Right lobe of liver (tissue), 6 donors: ENCODE data around the gene TMIGD1. TPM values are rescaled to one million over a fixed set of nuclear protein-coding genes. Genes with fewer than 3 reads are reported as not detected.
A peak's percentile ranks its signal among the peaks of the same experiment; 100 is the strongest.

Source experiments
- ATAC-seq, 4 donors: fragments of 200-7000 bp; cut with Tn5 transposase; one replicate each; pipeline ENCODE4 v1.9.1; 2020; ENCODE audit warnings: mild to moderate bottlenecking in 4 of 4, moderate library complexity in 4 of 4
- DNase-seq, 3 donors: peaks; one replicate each; pipeline ENCODE4 v3.0.0-alpha.2; 2020
- H3K27ac ChIP-seq, 3 donors: fragments of 200-600 bp; one replicate each; pipeline ENCODE4 v1.8.0; 2022
- H3K27me3 ChIP-seq, 2 donors: fragments of 200-600 bp; one replicate each; pipeline ENCODE4 v1.8.0; 2022
- H3K36me3 ChIP-seq, 4 donors: fragments of 200-600 bp; sonication (generic) in 1 of 4; one replicate each; pipeline versions ENCODE4 v1.5.1 to v1.8.0; 2017 to 2022; ENCODE audit warnings: control low read depth in 1 of 4
- H3K4me1 ChIP-seq, 4 donors: fragments of 200-600 bp; sonication (generic) in 1 of 4; one replicate each; pipeline versions ENCODE4 v1.5.1 to v1.8.0; 2017 to 2022; ENCODE audit warnings: control low read depth in 1 of 4
- H3K4me3 ChIP-seq, 3 donors: fragments of 200-600 bp; one replicate each; pipeline ENCODE4 v1.8.0; 2022
- H3K9me3 ChIP-seq, 4 donors: fragments of 200-600 bp; sonication (generic) in 1 of 4; one replicate each; pipeline versions ENCODE4 v1.5.1 to v1.8.0; 2017 to 2022; ENCODE audit warnings: control low read depth in 1 of 4
- POLR2A ChIP-seq: fragments of 450-650 bp; IDR thresholded peaks from one replicate; pipeline ENCODE4 v1.6.1; 2017; ENCODE audit warnings: antibody characterized with exemption, mild to moderate bottlenecking
- WGBS: methylation state at CpG from one replicate; pipeline ENCODE4 v1.1.6; 2018; ENCODE audit warnings: low coverage, low lambda C conversion rate; ENCODE audit not compliant: insufficient coverage; ENCODE audit errors: missing lambda C conversion rate; 5-methylcytosine and 5-hydroxymethylcytosine counted together
- intact Hi-C, 2 donors: fragments of 100-400 bp; cut with DNase I; formaldehyde crosslinking; loops; one replicate each; pipeline versions ENCODE4 v1.11.2 to v1.14.1; 2022
- total RNA-seq, 6 experiments: library from RNA; depleted of rRNA in 2 of 6; stranded (reverse); fragments of >200 nt in 2 of 6; fragmentation: NEBNext Ultra II Directional in 3 of 6; extraction: Animal tissue kit (Norgen Biotek cat#: 25700) in 3 of 6; gene quantifications; one replicate each; pipeline versions ENCODE4 v1.1.0 to v1.2.4, GENCODE V29; 2016 to 2023
- TF ChIP-seq, protein P1 (sequence below), 4 donors: fragments of 200-600 bp in 3 of 4; fragments of 450-650 bp in 1 of 4; IDR thresholded peaks; one replicate each; pipeline versions ENCODE4 v1.5.1 to v1.8.0; 2016 to 2022; ENCODE audit warnings: antibody characterized with exemption in 4 of 4, mild to moderate bottlenecking in 2 of 4
- donor health status: DM: no; HTN: yes; CAD: no.
- donor health status: DM: no; HTN: no; CAD: no.
- donor health status: DM: no; HTN: no; CAD: no.
- donor health status: DM: no; HTN: yes; CAD: no.
- donor health status: DM: no; HTN: yes; CAD: no.

Gene TMIGD1
- total RNA-seq, 6 experiments from 2014 or later = not detected

DNA sequence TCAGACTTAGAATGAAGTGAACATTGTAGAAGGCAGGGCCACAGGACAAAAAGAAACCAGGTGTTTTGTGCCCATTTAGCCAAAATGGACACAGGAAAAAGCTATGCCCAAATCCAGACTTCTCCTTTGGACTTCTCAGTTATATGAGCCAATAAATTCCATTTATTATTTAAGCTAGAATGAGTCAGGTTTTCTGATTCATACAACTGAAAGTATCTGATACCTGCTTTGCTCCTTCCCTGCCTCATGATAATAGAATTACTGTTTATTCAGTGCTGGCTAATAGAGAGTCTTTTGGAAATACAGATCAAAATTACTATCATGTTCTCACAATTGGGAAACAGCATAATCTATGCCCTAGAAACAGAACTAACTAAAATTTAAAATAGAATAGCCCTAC is 36.1 kb upstream of the TMIGD1 start:
- Histone ChIP-seq H3K9me3 (no peaks in the 10 kb centered on the region), H3K36me3 (no peaks in the 10 kb centered on the region), H3K4me3 (no peak overlapping the region), H3K4me1 (no peaks in the 10 kb centered on the region), H3K27ac (no peak overlapping the region), H3K27me3 (no peaks in the 10 kb centered on the region)
- intact Hi-C loops = no loop called here
- ATAC-seq (peak in 1 of 4 donors; percentile 75), DNase-seq (no peak)
- TF ChIP-seq, protein P1, sequence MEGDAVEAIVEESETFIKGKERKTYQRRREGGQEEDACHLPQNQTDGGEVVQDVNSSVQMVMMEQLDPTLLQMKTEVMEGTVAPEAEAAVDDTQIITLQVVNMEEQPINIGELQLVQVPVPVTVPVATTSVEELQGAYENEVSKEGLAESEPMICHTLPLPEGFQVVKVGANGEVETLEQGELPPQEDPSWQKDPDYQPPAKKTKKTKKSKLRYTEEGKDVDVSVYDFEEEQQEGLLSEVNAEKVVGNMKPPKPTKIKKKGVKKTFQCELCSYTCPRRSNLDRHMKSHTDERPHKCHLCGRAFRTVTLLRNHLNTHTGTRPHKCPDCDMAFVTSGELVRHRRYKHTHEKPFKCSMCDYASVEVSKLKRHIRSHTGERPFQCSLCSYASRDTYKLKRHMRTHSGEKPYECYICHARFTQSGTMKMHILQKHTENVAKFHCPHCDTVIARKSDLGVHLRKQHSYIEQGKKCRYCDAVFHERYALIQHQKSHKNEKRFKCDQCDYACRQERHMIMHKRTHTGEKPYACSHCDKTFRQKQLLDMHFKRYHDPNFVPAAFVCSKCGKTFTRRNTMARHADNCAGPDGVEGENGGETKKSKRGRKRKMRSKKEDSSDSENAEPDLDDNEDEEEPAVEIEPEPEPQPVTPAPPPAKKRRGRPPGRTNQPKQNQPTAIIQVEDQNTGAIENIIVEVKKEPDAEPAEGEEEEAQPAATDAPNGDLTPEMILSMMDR (IDR thresholded peaks at IDR 0.05) = no peak
- no peak for TF ChIP-seq POLR2A

DNA sequence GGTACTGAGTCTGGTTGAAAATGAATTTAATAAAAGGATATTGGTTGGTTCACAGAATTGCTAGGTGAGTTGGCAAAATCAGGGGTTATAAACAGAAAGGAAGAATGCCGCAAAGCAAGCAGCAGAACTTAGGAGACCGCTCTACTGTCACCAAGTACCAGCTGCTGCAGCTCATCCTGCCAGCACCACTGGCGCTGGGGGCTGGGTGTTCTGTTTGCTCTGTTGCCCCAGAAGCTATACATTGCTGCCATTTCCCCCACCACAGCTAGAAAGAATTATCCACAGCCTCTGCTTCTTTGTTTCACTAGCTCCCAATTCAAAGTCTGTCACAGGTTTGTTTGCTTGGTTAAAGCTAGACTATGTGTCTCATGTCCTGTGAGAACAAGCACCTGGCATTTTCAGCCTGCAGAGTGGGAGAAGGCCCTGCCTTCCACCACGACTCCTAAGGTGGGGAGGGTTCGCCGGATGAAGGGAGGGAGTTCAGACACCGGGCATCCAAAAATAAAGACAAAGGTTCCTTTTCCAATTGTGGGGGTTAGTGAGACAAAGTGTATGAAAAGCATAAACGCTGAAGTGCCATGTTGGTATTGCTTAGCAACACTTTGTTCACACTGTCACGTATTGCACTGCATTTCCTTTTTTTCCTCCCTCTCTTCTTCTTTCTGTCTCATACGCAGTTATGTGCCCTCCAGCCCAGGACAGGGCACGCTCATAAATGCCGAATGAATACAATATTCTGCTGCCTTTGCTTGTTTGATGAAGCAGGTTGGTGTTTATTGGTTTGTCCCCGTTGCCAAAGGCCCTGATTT is 35.3 kb upstream of the TMIGD1 start:
- H3K4me3 ChIP-seq = no peak overlapping the region
- 72% methylated on average over 8 of the region's 13 CpGs for WGBS
- H3K27me3 ChIP-seq = no peaks in the 10 kb centered on the region
- intact Hi-C loops = no loop called here
- H3K36me3 ChIP-seq = no peaks in the 10 kb centered on the region
- H3K9me3 ChIP-seq = no peaks in the 10 kb centered on the region
- H3K27ac ChIP-seq = no peak overlapping the region
- H3K4me1 ChIP-seq = peaks cover 0 to under 1% (median 0%) of the 10 kb centered on the region in 4 donors
- DNase-seq = no peak
- ATAC-seq = no peak
- no peak for TF ChIP-seq POLR2A
- TF ChIP-seq, protein P1 (IDR thresholded peaks at IDR 0.05) = no peak

DNA sequence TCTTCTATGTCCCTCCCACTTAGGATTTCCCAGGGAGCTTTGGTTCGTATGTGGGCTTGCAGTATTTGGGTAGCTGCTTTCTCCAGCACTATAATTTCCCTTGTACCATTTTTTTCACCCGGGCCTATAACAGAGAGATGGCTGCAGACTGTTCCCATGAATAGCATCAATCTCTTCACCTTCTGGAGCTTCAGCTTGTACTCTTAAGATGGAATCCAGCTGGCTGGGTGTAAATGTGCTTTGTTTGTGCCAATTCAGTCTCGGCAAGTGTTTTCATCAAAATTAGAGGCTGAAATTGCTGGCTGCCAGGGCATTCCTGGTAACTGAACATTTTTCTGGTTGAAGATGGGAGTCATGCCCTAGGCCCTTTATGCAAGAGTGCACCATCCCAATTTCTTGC is 32.7 kb upstream of the TMIGD1 start:
- no peak for ATAC-seq
- H3K9me3 ChIP-seq = no peaks in the 10 kb centered on the region
- H3K4me3 ChIP-seq = no peak overlapping the region
- no peak for TF ChIP-seq POLR2A
- H3K4me1 ChIP-seq = peaks cover 0 to 4% (median 0%) of the 10 kb centered on the region in 4 donors
- no peaks in the 10 kb centered on the region for H3K27me3 ChIP-seq
- no peaks in the 10 kb centered on the region for H3K36me3 ChIP-seq
- intact Hi-C loops = no loop called here
- WGBS = 67% methylated on average over 3 of the region's 3 CpGs
- no peak for DNase-seq
- H3K27ac ChIP-seq = no peak overlapping the region

DNA sequence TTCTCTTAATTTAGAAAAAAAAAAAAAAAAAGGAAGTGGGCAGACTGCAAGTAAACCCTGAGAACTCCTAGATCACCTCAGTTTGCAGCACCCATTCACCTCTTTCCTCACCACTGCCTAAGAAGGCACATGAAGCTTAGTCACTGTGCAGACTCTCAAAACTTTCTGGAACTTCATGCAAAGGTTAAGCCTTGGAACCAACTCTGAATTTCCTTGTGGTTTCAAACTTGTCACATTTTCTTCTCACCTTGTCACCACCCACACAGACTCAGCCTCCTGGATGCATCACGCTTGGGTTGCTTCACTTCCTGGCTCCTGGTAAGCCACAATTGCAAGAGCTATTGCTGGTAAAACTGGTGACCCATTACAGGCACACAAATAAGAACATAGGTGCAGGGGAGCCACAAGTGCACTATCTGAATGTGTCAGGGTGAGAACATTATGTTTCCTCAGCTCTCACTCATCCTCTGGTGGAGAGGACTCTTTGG is 29.9 kb upstream of the TMIGD1 start:
- no peaks in the 10 kb centered on the region for H3K27me3 ChIP-seq
- peak; percentile 68 to 97 (median 85) for ATAC-seq
- H3K27ac ChIP-seq = no peak overlapping the region
- intact Hi-C loops = no loop called here
- DNase-seq = peak in 1 of 3 donors; percentile 55
- H3K36me3 ChIP-seq = no peaks in the 10 kb centered on the region
- H3K9me3 ChIP-seq = no peaks in the 10 kb centered on the region
- no peak overlapping the region for H3K4me3 ChIP-seq
- H3K4me1 ChIP-seq = peaks cover 0 to 4% (median 0%) of the 10 kb centered on the region in 4 donors
- WGBS = 13% methylated on average over 1 of the region's 1 CpG
- TF ChIP-seq POLR2A = peak; percentile 59
- TF ChIP-seq, protein P1 (IDR thresholded peaks at IDR 0.05) = no peak

DNA sequence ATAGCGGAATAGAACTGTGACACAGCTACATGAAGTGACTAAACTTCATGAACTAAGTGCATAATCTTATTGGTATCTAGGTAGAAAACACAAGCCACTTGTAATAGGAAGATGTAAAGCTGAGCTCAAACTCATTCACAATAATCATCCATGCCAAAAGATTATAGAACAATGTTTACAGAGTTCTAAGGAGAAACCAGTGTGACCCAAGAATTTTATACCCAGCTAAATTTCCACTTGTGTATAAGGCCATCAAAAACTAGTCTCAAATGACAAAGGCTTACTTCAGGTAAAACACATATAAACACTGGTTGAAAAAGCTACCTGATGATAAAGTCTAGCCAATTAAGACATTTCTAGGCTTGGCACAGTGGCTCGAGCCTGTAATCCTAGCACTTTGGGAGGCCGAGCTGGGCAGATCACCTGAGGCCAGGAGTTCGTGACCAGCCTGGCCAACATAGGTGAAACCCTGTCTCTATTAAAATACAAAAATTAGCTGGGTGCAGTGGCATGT is 28.0 kb upstream of the TMIGD1 start:
- Histone ChIP-seq H3K4me3 (no peak overlapping the region), H3K27me3 (no peaks in the 10 kb centered on the region), H3K9me3 (no peaks in the 10 kb centered on the region), H3K36me3 (no peaks in the 10 kb centered on the region), H3K27ac (no peak overlapping the region), H3K4me1 (peaks cover 0 to 9% (median 0%) of the 10 kb centered on the region in 4 donors)
- 100% methylated on average over 1 of the region's 4 CpGs for WGBS
- no peak for ATAC-seq
- no peak for TF ChIP-seq POLR2A
- DNase-seq = no peak
- intact Hi-C loops = no loop called here
